CD14-positive monocyte (primary cell): ENCODE measurements around the gene GID8. TPM values are rescaled to one million over a fixed set of nuclear protein-coding genes. Genes with fewer than 3 reads are reported as not detected.
A peak's percentile ranks its signal among the peaks of the same experiment; 100 is the strongest.

ENCODE experiments used
- DNase-seq, 3 donors: peaks; one replicate each; pipeline ENCODE4 v3.0.0-alpha.2; 2011 to 2022
- H2AFZ ChIP-seq: 2 replicates; pipeline ENCODE4 v1.6.0; 2012; ENCODE audit warnings: mild to moderate bottlenecking, low read depth, low read length, inconsistent platforms; ENCODE audit not compliant: insufficient read depth, poor library complexity, severe bottlenecking
- H3K27ac ChIP-seq, 2 donors: 1 replicate in 1 of 2; 2 replicates in 1 of 2; pipeline ENCODE4 v1.5.1; 2012 to 2013; ENCODE audit warnings: low read length in 2 of 2, control low read depth in 1 of 2, inconsistent platforms in 1 of 2, low read depth in 1 of 2, mild to moderate bottlenecking in 1 of 2
- H3K27me3 ChIP-seq, 2 donors: one replicate each; pipeline versions ENCODE4 v1.6.0 to v1.6.1; 2011 to 2013; ENCODE audit warnings: low read length in 2 of 2; ENCODE audit not compliant: control insufficient read depth in 2 of 2, insufficient read depth in 2 of 2
- H3K36me3 ChIP-seq, 2 donors: replicated peaks in 1 of 2; 1 replicate in 1 of 2; 2 replicates in 1 of 2; pipeline versions ENCODE4 v1.5.1 to v1.6.1; 2012 to 2013; ENCODE audit warnings: low read length in 2 of 2, control low read depth in 1 of 2, inconsistent platforms in 1 of 2, mild to moderate bottlenecking in 1 of 2; ENCODE audit not compliant: insufficient read depth in 2 of 2, control insufficient read depth in 1 of 2
- H3K4me1 ChIP-seq, 2 donors: 1 replicate in 1 of 2; 2 replicates in 1 of 2; pipeline versions ENCODE4 v1.5.1 to v1.6.1; 2012 to 2013; ENCODE audit warnings: low read length in 2 of 2, control low read depth in 1 of 2, inconsistent platforms in 1 of 2, mild to moderate bottlenecking in 1 of 2, moderate library complexity in 1 of 2; ENCODE audit not compliant: insufficient read depth in 2 of 2, control insufficient read depth in 1 of 2
- H3K4me2 ChIP-seq: replicated peaks from 2 replicates; pipeline ENCODE3; 2012; ENCODE audit warnings: low read length, moderate library complexity, mild to moderate bottlenecking; ENCODE audit not compliant: poor library complexity, severe bottlenecking; ENCODE audit errors: extremely low read depth
- H3K4me3 ChIP-seq, 3 experiments: fragments of 200-600 bp in 1 of 3; sonication (generic) in 1 of 3; replicated peaks in 1 of 3; 1 replicate in 2 of 3; 2 replicates in 1 of 3; pipeline ENCODE4 v1.5.1; 2011 to 2013; ENCODE audit warnings: low read length in 3 of 3, mild to moderate bottlenecking in 3 of 3, control low read depth in 2 of 3, low read depth in 2 of 3, inconsistent platforms in 1 of 3, moderate library complexity in 1 of 3
- H3K79me2 ChIP-seq: 2 replicates; pipeline ENCODE4 v1.6.0; 2012; ENCODE audit warnings: mild to moderate bottlenecking, control low read depth, inconsistent platforms, low read length, moderate library complexity; ENCODE audit not compliant: insufficient read depth
- H3K9ac ChIP-seq: 2 replicates; pipeline ENCODE4 v1.6.0; 2017; ENCODE audit warnings: low read length, mild to moderate bottlenecking; ENCODE audit not compliant: insufficient read depth, poor library complexity, severe bottlenecking
- H3K9me3 ChIP-seq, 2 donors: replicated peaks in 1 of 2; 1 replicate in 1 of 2; 2 replicates in 1 of 2; pipeline versions ENCODE4 v1.5.1 to v1.6.1; 2012 to 2013; ENCODE audit warnings: low read length in 2 of 2, control low read depth in 1 of 2; ENCODE audit not compliant: control insufficient read depth in 1 of 2, insufficient read depth in 1 of 2
- H4K20me1 ChIP-seq: 2 replicates; pipeline ENCODE4 v1.6.0; 2012; ENCODE audit warnings: mild to moderate bottlenecking, low read length, control low read depth, moderate library complexity; ENCODE audit not compliant: insufficient read depth
- H3K27ac Mint-ChIP-seq, 7 donors: one replicate each; pipeline ENCODE4 v1.8.0; 2020; ENCODE audit warnings: mild to moderate bottlenecking in 7 of 7, mixed read lengths in 7 of 7, moderate library complexity in 6 of 7, inconsistent platforms in 2 of 7
- H3K27me3 Mint-ChIP-seq, 3 donors: one replicate each; pipeline ENCODE4 v1.8.0; 2021 to 2022; ENCODE audit warnings: low read depth in 3 of 3, mild to moderate bottlenecking in 3 of 3, mixed read lengths in 3 of 3, moderate library complexity in 3 of 3, inconsistent platforms in 1 of 3
- H3K36me3 Mint-ChIP-seq, 2 donors: one replicate each; pipeline ENCODE4 v1.8.0; 2020; ENCODE audit warnings: mixed read lengths in 2 of 2, inconsistent platforms in 1 of 2, mild to moderate bottlenecking in 1 of 2
- H3K4me1 Mint-ChIP-seq: one replicate; pipeline ENCODE4 v1.8.0; 2020; ENCODE audit warnings: mild to moderate bottlenecking, mixed read lengths
- H3K4me3 Mint-ChIP-seq, 2 donors: one replicate each; pipeline ENCODE4 v1.8.0; 2020; ENCODE audit warnings: mild to moderate bottlenecking in 2 of 2, mixed read lengths in 2 of 2, moderate library complexity in 1 of 2
- H3K9me3 Mint-ChIP-seq, 7 donors: one replicate each; pipeline ENCODE4 v1.8.0; 2020 to 2022; ENCODE audit warnings: mixed read lengths in 7 of 7, mild to moderate bottlenecking in 6 of 7, moderate library complexity in 6 of 7, inconsistent platforms in 2 of 7
- CTCF ChIP-seq: fragments of 200-600 bp; IDR thresholded peaks from one replicate; pipeline ENCODE4 v1.8.0; 2022; ENCODE audit warnings: antibody characterized with exemption, mild to moderate bottlenecking
- WGBS: methylation state at CpG from one replicate; pipeline ENCODE4 v1.1.5; 2013; ENCODE audit warnings: missing lambda C conversion rate; ENCODE audit not compliant: insufficient coverage; 5-methylcytosine and 5-hydroxymethylcytosine counted together
- intact Hi-C, 2 donors: fragments of 100-400 bp; cut with micrococcal nuclease; formaldehyde crosslinking; loops; one replicate each; pipeline versions ENCODE4 v1.15.0 to v1.15.1; 2023
- polyA plus RNA-seq, 3 donors: library from polyadenylated mRNA; depleted of rRNA in 1 of 3; unstranded in 2 of 3; stranded (reverse) in 1 of 3; fragments of 300-500 nt in 2 of 3; fragments of >200 nt in 1 of 3; fragmentation: Illumina TruSeq in 2 of 3; gene quantifications; 1 replicate in 2 of 3; 2 replicates in 1 of 3; pipeline ENCODE4 v1.2.3, GENCODE V29; 2012 to 2021

GID8 gene
- polyA plus RNA-seq, 3 donors: 12.4 to 19.7 (median 12.7) TPM

- H3K4me3 ChIP-seq: no peak overlapping the region
- no peaks in the 10 kb centered on the region for H4K20me1 ChIP-seq
- Mint-ChIP-seq H3K27ac (no peak overlapping the region), H3K4me3 (peak overlapping the region in 1 of 2 donors; percentile 73), H3K4me1 (peaks cover 33% of the 10 kb centered on the region), H3K36me3 (no peaks in the 10 kb centered on the region), H3K9me3 (peaks cover 0 to 7% (median 2%) of the 10 kb centered on the region in 7 donors), H3K27me3 (peaks cover 67 to 84% (median 72%) of the 10 kb centered on the region in 3 donors)
- no peak overlapping the region for H3K4me2 ChIP-seq
- H3K9ac ChIP-seq: no peak overlapping the region
- peaks cover 0 to 4% of the 10 kb centered on the region in 2 donors for H3K9me3 ChIP-seq
- H3K27ac ChIP-seq: no peak overlapping the region
- H3K79me2 ChIP-seq: no peaks in the 10 kb centered on the region
- peaks cover 32% of the 10 kb centered on the region in 2 donors for H3K4me1 ChIP-seq
- intact Hi-C loops: no loop called here
- H2AFZ ChIP-seq: no peak overlapping the region
- no peaks in the 10 kb centered on the region for H3K36me3 ChIP-seq
- H3K27me3 ChIP-seq: peaks cover 24 to 64% of the 10 kb centered on the region in 2 donors
- WGBS: 42% methylated on average over 15 of the region's 21 CpGs
- TF ChIP-seq CTCF: no peak
- DNase-seq: peak in 1 of 3 donors; percentile 15
These were observed 44.5 kb downstream of the GID8 start for GRCh38 chr20:62982124-62983075.

GRCh38 chr20:62983210-62983609, 45.3 kb downstream of the GID8 start:
- intact Hi-C loops: no loop called here
- Histone ChIP-seq H2AFZ (no peak overlapping the region), H3K36me3 (no peaks in the 10 kb centered on the region), H3K27me3 (peaks cover 24 to 58% of the 10 kb centered on the region in 2 donors), H3K27ac (no peak overlapping the region), H4K20me1 (no peaks in the 10 kb centered on the region), H3K9ac (no peak overlapping the region), H3K9me3 (peaks cover 0 to 4% of the 10 kb centered on the region in 2 donors), H3K4me3 (no peak overlapping the region), H3K4me1 (peaks cover 24% of the 10 kb centered on the region in 2 donors), H3K79me2 (no peaks in the 10 kb centered on the region), H3K4me2 (no peak overlapping the region)
- DNase-seq: no peak
- peaks cover 66 to 83% (median 70%) of the 10 kb centered on the region in 3 donors for H3K27me3 Mint-ChIP-seq
- peak overlapping the region in 1 of 2 donors; percentile 11 for H3K4me3 Mint-ChIP-seq
- H3K27ac Mint-ChIP-seq: no peak overlapping the region
- no peak for TF ChIP-seq CTCF
- peaks cover 0 to 7% (median 2%) of the 10 kb centered on the region in 7 donors for H3K9me3 Mint-ChIP-seq
- peaks cover 26% of the 10 kb centered on the region for H3K4me1 Mint-ChIP-seq
- 100% methylated on average over 5 of the region's 6 CpGs for WGBS
- no peaks in the 10 kb centered on the region for H3K36me3 Mint-ChIP-seq
